ENCODE data around the gene MAP3K3.

The MAP3K3 gene

GRCh38 chr17:63646488-63646806 is 24.2 kb downstream of the MAP3K3 start:
- DNase-seq (ENCODE audit: low read depth in 1 of 2, low spot score in 1 of 2) = peak in 1 of 2 experiments; percentile 59
- no peak overlapping the region for H3K27ac ChIP-seq (replicated peaks)
- H3K27me3 ChIP-seq (ENCODE audit: insufficient read depth, poor library complexity, severe bottlenecking) = no peaks in the 10 kb centered on the region
- no peak overlapping the region for H3K4me3 ChIP-seq (replicated peaks; ENCODE audit: insufficient read depth, low read length)
- peak; percentile 57; the same call in 1 of the 2 replicates for TF ChIP-seq SPI1 (IDR thresholded peaks at IDR 0.05; ENCODE audit: borderline replicate concordance, low read depth)
- no peak for TF ChIP-seq CTCF (IDR thresholded peaks at IDR 0.05; ENCODE audit: insufficient read depth, low read length)

- no peak for DNase-seq (ENCODE audit: low read depth in 1 of 2, low spot score in 1 of 2)
- Histone ChIP-seq H3K27me3 (ENCODE audit: insufficient read depth, poor library complexity, severe bottlenecking) (no peaks in the 10 kb centered on the region), H3K27ac (replicated peaks) (no peak overlapping the region), H3K4me3 (replicated peaks; ENCODE audit: insufficient read depth, low read length) (no peak overlapping the region)
- TF ChIP-seq REST (IDR thresholded peaks at IDR 0.05; ENCODE audit: insufficient replicate concordance, low read depth) = no peak
- no peak for TF ChIP-seq CTCF (IDR thresholded peaks at IDR 0.05; ENCODE audit: insufficient read depth, low read length)
- no peak for TF ChIP-seq SPI1 (IDR thresholded peaks at IDR 0.05; ENCODE audit: borderline replicate concordance, low read depth)
- TF ChIP-seq GABPA (IDR thresholded peaks at IDR 0.05; ENCODE audit: low read depth) = no peak
- TF ChIP-seq POLR2AphosphoS5 (IDR thresholded peaks at IDR 0.05; ENCODE audit: low read depth) = no peak
Measured at GRCh38 chr17:63647065-63647725, 25.0 kb downstream of the MAP3K3 start.

- DNase-seq (ENCODE audit: low read depth in 1 of 2, low spot score in 1 of 2) = no peak
- no peak overlapping the region for H3K27ac ChIP-seq (replicated peaks)
Measured at GRCh38 chr17:63647936-63648335, 25.7 kb downstream of the MAP3K3 start.

More at GRCh38 chr17:63647936-63648335, 25.7 kb downstream of the MAP3K3 start:
- H3K4me3 ChIP-seq (replicated peaks; ENCODE audit: insufficient read depth, low read length) = no peak overlapping the region
- TF ChIP-seq SPI1 (IDR thresholded peaks at IDR 0.05; ENCODE audit: borderline replicate concordance, low read depth) = no peak
- no peak for TF ChIP-seq REST (IDR thresholded peaks at IDR 0.05; ENCODE audit: insufficient replicate concordance, low read depth)
- no peak for TF ChIP-seq CTCF (IDR thresholded peaks at IDR 0.05; ENCODE audit: insufficient read depth, low read length)
- TF ChIP-seq POLR2AphosphoS5 (IDR thresholded peaks at IDR 0.05; ENCODE audit: low read depth) = no peak
- no peak for TF ChIP-seq GABPA (IDR thresholded peaks at IDR 0.05; ENCODE audit: low read depth)
- H3K27me3 ChIP-seq (ENCODE audit: insufficient read depth, poor library complexity, severe bottlenecking) = no peaks in the 10 kb centered on the region

Data from HL-60 (cell line).